ENCODE data around the gene ZIC1. TPM values are rescaled to one million over a fixed set of nuclear protein-coding genes. Genes with fewer than 3 reads are reported as not detected.

Gene ZIC1
- total RNA-seq, 2 experiments from 2014 or later = not detected

- H3K36me3 Mint-ChIP-seq (ENCODE audit: low read depth) = peaks cover 3% of the 10 kb centered on the region
- CTCF ChIA-PET = interaction anchor here (0.7 kb wide), 1 partner anchor 37 kb away, joined by 3 read pairs; no protein-coding TSS in a partner anchor
- no peak overlapping the region for H3K27ac Mint-ChIP-seq
- H3K27me3 Mint-ChIP-seq (ENCODE audit: low read depth) = peaks cover 90% of the 10 kb centered on the region
- intact Hi-C loops (cut with micrococcal nuclease) = no loop called here
- H3K4me3 Mint-ChIP-seq = no peak overlapping the region
- peaks cover 2% of the 10 kb centered on the region for H3K9me3 Mint-ChIP-seq
- DNase-seq = no peak
- no peaks in the 10 kb centered on the region for H3K4me1 Mint-ChIP-seq (ENCODE audit: low read depth)
These were observed 24.7 kb upstream of the ZIC1 start for GRCh38 chr3:147384210-147385058.

- H3K36me3 Mint-ChIP-seq (ENCODE audit: low read depth) = peaks cover 3% of the 10 kb centered on the region
- H3K4me3 Mint-ChIP-seq = no peak overlapping the region
- intact Hi-C loops (cut with micrococcal nuclease) = no loop called here
- CTCF ChIA-PET = no interaction called here
- no peak for DNase-seq
- no peak overlapping the region for H3K27ac Mint-ChIP-seq
- H3K4me1 Mint-ChIP-seq (ENCODE audit: low read depth) = no peaks in the 10 kb centered on the region
- H3K27me3 Mint-ChIP-seq (ENCODE audit: low read depth) = peaks cover 90% of the 10 kb centered on the region
- peaks cover 2% of the 10 kb centered on the region for H3K9me3 Mint-ChIP-seq
These were observed 23.8 kb upstream of the ZIC1 start for GRCh38 chr3:147385059-147386012.

- Mint-ChIP-seq H3K4me1 (ENCODE audit: low read depth) (no peaks in the 10 kb centered on the region), H3K36me3 (ENCODE audit: low read depth) (peaks cover 10% of the 10 kb centered on the region), H3K4me3 (no peak overlapping the region), H3K27ac (no peak overlapping the region), H3K9me3 (no peaks in the 10 kb centered on the region), H3K27me3 (ENCODE audit: low read depth) (peaks cover 95% of the 10 kb centered on the region)
- intact Hi-C loops (cut with micrococcal nuclease) = no loop called here
- no peak for DNase-seq
- CTCF ChIA-PET = no interaction called here
These were observed 21.8 kb upstream of the ZIC1 start for GRCh38 chr3:147387291-147387884.

- intact Hi-C loops (cut with micrococcal nuclease) = no loop called here
- Mint-ChIP-seq H3K36me3 (ENCODE audit: low read depth) (peaks cover 12% of the 10 kb centered on the region), H3K27me3 (ENCODE audit: low read depth) (peaks cover 96% of the 10 kb centered on the region), H3K27ac (no peak overlapping the region), H3K4me1 (ENCODE audit: low read depth) (no peaks in the 10 kb centered on the region), H3K9me3 (peaks cover 1% of the 10 kb centered on the region), H3K4me3 (no peak overlapping the region)
- CTCF ChIA-PET = no interaction called here
- no peak for DNase-seq
These were observed 21.1 kb upstream of the ZIC1 start for GRCh38 chr3:147387885-147388699.

GRCh38 chr3:147388700-147389580 lies 20.2 kb upstream of the ZIC1 start:
- H3K27me3 Mint-ChIP-seq (ENCODE audit: low read depth) = peaks cover 93% of the 10 kb centered on the region
- intact Hi-C loops (cut with micrococcal nuclease) = no loop called here
- no peak overlapping the region for H3K27ac Mint-ChIP-seq
- peaks cover under 1% of the 10 kb centered on the region for H3K4me1 Mint-ChIP-seq (ENCODE audit: low read depth)
- CTCF ChIA-PET = no interaction called here
- H3K4me3 Mint-ChIP-seq = no peak overlapping the region
- peaks cover 1% of the 10 kb centered on the region for H3K9me3 Mint-ChIP-seq
- H3K36me3 Mint-ChIP-seq (ENCODE audit: low read depth) = peaks cover 12% of the 10 kb centered on the region
- no peak for DNase-seq

- Mint-ChIP-seq H3K27me3 (ENCODE audit: low read depth) (peaks cover 92% of the 10 kb centered on the region), H3K27ac (no peak overlapping the region), H3K36me3 (ENCODE audit: low read depth) (peaks cover 12% of the 10 kb centered on the region), H3K4me3 (no peak overlapping the region), H3K9me3 (peaks cover 1% of the 10 kb centered on the region), H3K4me1 (ENCODE audit: low read depth) (peaks cover 2% of the 10 kb centered on the region)
- no peak for DNase-seq
- intact Hi-C loops (cut with micrococcal nuclease) = loop anchor here (1.0 kb wide), 1 partner anchor 23 kb away; no protein-coding TSS in a partner anchor
- CTCF ChIA-PET = no interaction called here
These were observed 19.4 kb upstream of the ZIC1 start for GRCh38 chr3:147389717-147390116.

- H3K4me1 Mint-ChIP-seq (ENCODE audit: low read depth) = peaks cover 2% of the 10 kb centered on the region
- no peak for DNase-seq
- peaks cover 12% of the 10 kb centered on the region for H3K36me3 Mint-ChIP-seq (ENCODE audit: low read depth)
- intact Hi-C loops (cut with micrococcal nuclease) = loop anchor here (1.0 kb wide), 1 partner anchor 21 kb away; no protein-coding TSS in a partner anchor
- peaks cover 92% of the 10 kb centered on the region for H3K27me3 Mint-ChIP-seq (ENCODE audit: low read depth)
- CTCF ChIA-PET = no interaction called here
- H3K9me3 Mint-ChIP-seq = peaks cover 1% of the 10 kb centered on the region
- no peak overlapping the region for H3K4me3 Mint-ChIP-seq
- H3K27ac Mint-ChIP-seq = no peak overlapping the region
These were observed 18.3 kb upstream of the ZIC1 start for GRCh38 chr3:147390589-147391569.

GRCh38 chr3:147391781-147392624 lies 17.2 kb upstream of the ZIC1 start:
- Mint-ChIP-seq H3K27ac (no peak overlapping the region), H3K4me1 (ENCODE audit: low read depth) (peaks cover 2% of the 10 kb centered on the region), H3K4me3 (no peak overlapping the region), H3K9me3 (peaks cover 1% of the 10 kb centered on the region), H3K36me3 (ENCODE audit: low read depth) (peaks cover 13% of the 10 kb centered on the region), H3K27me3 (ENCODE audit: low read depth) (peaks cover 84% of the 10 kb centered on the region)
- CTCF ChIA-PET = no interaction called here
- DNase-seq = no peak
- intact Hi-C loops (cut with micrococcal nuclease) = no loop called here

- H3K27ac Mint-ChIP-seq = no peak overlapping the region
- H3K4me1 Mint-ChIP-seq (ENCODE audit: low read depth) = peaks cover 6% of the 10 kb centered on the region
- H3K9me3 Mint-ChIP-seq = peaks cover 1% of the 10 kb centered on the region
- peaks cover 84% of the 10 kb centered on the region for H3K27me3 Mint-ChIP-seq (ENCODE audit: low read depth)
- H3K36me3 Mint-ChIP-seq (ENCODE audit: low read depth) = peaks cover 18% of the 10 kb centered on the region
- H3K4me3 Mint-ChIP-seq = no peak overlapping the region
- DNase-seq = no peak
- CTCF ChIA-PET = interaction anchor here (1.3 kb wide), 1 partner anchor 9 kb away, joined by 5 read pairs; no protein-coding TSS in a partner anchor
- intact Hi-C loops (cut with micrococcal nuclease) = no loop called here
These were observed 16.6 kb upstream of the ZIC1 start for GRCh38 chr3:147392625-147392946.

All from activated naive CD4-positive, alpha-beta T cell treated with anti-CD3 and anti-CD28 coated beads for 36 hours (primary cell).